ENCODE data around the gene EXOC4. TPM values are rescaled to one million over a fixed set of nuclear protein-coding genes. Genes with fewer than 3 reads are reported as not detected.

EXOC4 gene
- total RNA-seq, 4 donors from 2014 or later: 36.6 to 64.0 (median 57.4) TPM

DNA sequence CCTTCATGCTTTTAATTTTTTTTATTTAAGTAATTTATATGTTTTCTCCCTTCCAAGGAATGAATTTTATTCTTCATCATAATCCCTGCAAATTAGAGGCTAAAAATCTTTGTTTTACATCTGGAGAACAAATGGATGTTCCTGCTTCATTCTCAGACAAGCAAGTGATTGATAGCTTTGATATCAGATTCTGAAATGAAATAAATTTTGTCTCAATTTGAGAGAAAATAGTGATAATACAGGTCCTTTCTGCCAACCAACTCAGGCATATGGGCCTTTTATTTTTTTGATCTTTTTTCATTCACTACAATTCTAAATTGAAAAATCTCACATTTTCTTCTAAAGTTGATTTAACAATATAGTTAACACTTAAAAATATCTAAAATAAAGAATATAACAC is 427.1 kb downstream of the EXOC4 start:
- intact Hi-C loops (cut with DNase I): no loop called here
- TF ChIP-seq, protein P1, sequence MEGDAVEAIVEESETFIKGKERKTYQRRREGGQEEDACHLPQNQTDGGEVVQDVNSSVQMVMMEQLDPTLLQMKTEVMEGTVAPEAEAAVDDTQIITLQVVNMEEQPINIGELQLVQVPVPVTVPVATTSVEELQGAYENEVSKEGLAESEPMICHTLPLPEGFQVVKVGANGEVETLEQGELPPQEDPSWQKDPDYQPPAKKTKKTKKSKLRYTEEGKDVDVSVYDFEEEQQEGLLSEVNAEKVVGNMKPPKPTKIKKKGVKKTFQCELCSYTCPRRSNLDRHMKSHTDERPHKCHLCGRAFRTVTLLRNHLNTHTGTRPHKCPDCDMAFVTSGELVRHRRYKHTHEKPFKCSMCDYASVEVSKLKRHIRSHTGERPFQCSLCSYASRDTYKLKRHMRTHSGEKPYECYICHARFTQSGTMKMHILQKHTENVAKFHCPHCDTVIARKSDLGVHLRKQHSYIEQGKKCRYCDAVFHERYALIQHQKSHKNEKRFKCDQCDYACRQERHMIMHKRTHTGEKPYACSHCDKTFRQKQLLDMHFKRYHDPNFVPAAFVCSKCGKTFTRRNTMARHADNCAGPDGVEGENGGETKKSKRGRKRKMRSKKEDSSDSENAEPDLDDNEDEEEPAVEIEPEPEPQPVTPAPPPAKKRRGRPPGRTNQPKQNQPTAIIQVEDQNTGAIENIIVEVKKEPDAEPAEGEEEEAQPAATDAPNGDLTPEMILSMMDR (IDR thresholded peaks at IDR 0.05): no peak
- TF ChIP-seq POLR2AphosphoS5 (IDR thresholded peaks at IDR 0.05) (no peak), EP300 (IDR thresholded peaks at IDR 0.05) (no peak), POLR2A (IDR thresholded peaks at IDR 0.05; ENCODE audit: low read depth) (no peak)

DNA sequence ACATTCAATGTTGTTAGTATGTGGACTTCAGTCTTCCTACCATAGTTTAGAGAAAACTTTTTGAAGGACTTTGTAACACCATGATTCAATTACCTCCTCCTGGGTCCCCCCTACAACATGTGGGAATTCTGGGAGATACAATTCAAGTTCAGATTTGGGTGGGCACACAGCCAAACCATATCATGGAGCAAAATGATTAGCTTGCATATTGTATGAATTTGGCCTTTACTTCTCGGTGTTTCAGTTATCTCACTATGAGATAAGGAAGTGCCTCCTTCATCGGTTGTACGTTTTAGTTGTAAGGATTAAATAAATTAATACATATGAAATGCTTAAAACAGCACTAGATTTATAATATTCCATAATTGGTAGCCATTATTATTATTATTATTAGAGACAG is 428.7 kb downstream of the EXOC4 start:
- Histone ChIP-seq H3K9me3 (no peaks in the 10 kb centered on the region), H3K4me1 (no peaks in the 10 kb centered on the region), H3K4me3 (no peak overlapping the region), H3K27ac (replicated peaks in 1 of 4) (no peak overlapping the region), H3K36me3 (no peaks in the 10 kb centered on the region), H3K27me3 (no peaks in the 10 kb centered on the region)
- no peak for DNase-seq (ENCODE audit: extremely low spot score)
- WGBS: 94% methylated on average over 3 of the region's 3 CpGs
- intact Hi-C loops (cut with DNase I): no loop called here
- TF ChIP-seq POLR2A (IDR thresholded peaks at IDR 0.05; ENCODE audit: low read depth) (no peak), EP300 (IDR thresholded peaks at IDR 0.05) (no peak), POLR2AphosphoS5 (IDR thresholded peaks at IDR 0.05) (no peak)
- TF ChIP-seq, protein P1 (IDR thresholded peaks at IDR 0.05): no peak

More for the DNA sequence above, 427.1 kb downstream of the EXOC4 start:
- DNase-seq (ENCODE audit: extremely low spot score): no peak
- Histone ChIP-seq H3K4me3 (no peak overlapping the region), H3K4me1 (no peaks in the 10 kb centered on the region), H3K9me3 (no peaks in the 10 kb centered on the region), H3K27ac (replicated peaks in 1 of 4) (no peak overlapping the region), H3K27me3 (no peaks in the 10 kb centered on the region), H3K36me3 (no peaks in the 10 kb centered on the region)

DNA sequence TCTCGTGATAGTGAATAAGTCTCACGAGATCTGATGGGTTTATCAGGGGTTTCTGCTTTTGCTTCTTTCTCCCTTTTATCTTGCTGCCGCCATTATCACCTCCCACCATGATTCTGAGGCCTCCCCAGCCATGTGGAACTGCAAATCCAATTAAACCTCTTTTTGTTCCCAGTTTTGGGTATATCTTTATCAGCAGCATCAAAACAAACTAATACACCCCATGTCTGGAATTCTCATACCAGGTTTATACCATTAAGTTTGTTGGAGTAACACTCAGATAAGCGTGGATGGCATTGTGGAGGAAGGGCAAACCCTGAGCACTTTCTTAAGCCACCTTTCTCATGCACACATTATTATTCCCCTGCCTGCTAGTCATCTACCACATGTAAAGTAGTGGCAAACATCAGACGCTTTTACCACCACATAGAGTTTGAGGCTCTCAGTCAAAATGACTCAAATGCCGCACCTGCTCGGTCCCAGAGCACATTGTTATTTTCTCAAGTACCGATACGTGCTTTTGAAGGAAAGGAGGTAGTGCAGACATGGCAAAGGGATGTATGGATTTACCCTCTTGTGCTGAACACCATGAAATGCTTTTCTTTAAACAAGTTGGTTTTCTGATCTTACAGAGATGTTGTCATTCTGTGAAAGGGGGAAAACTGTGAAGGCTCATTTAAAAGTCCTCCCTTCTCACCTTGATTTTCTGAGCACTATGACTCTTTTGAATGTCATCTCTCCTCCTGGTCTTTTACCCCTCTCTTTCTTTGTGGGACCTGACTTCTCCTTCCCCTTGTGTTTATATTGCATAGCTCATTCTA is 429.7 kb downstream of the EXOC4 start:
- 72% methylated on average over 9 of the region's 9 CpGs for WGBS

DNA sequence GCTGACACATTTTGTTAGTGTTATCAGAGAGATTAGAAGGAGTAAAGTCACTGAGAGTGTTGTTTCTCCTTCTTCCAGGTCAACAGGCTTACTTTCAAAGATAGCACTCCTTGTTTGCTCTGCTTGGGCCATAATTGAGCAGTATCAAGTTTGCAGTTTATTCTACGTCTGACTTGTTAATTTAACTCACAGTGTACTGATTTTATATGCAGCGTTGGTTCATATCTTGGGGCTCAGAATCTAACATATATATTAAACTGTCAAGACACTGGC is 430.2 kb downstream of the EXOC4 start:
- WGBS: 96% methylated on average over 2 of the region's 2 CpGs
- H3K9me3 ChIP-seq: no peaks in the 10 kb centered on the region
- intact Hi-C loops (cut with DNase I): no loop called here
- TF ChIP-seq EP300 (IDR thresholded peaks at IDR 0.05) (no peak), POLR2A (IDR thresholded peaks at IDR 0.05; ENCODE audit: low read depth) (no peak), POLR2AphosphoS5 (IDR thresholded peaks at IDR 0.05) (no peak)
- TF ChIP-seq, protein P1 (IDR thresholded peaks at IDR 0.05): no peak
- H3K27me3 ChIP-seq: no peaks in the 10 kb centered on the region
- no peak overlapping the region for H3K27ac ChIP-seq (replicated peaks in 1 of 4)
- H3K4me1 ChIP-seq: no peaks in the 10 kb centered on the region
- no peaks in the 10 kb centered on the region for H3K36me3 ChIP-seq
- DNase-seq (ENCODE audit: extremely low spot score): no peak
- no peak overlapping the region for H3K4me3 ChIP-seq

More for the DNA sequence above, 429.7 kb downstream of the EXOC4 start:
- intact Hi-C loops (cut with DNase I): no loop called here
- Histone ChIP-seq H3K9me3 (no peaks in the 10 kb centered on the region), H3K4me3 (no peak overlapping the region), H3K27ac (replicated peaks in 1 of 4) (no peak overlapping the region), H3K36me3 (no peaks in the 10 kb centered on the region), H3K27me3 (no peaks in the 10 kb centered on the region), H3K4me1 (no peaks in the 10 kb centered on the region)
- TF ChIP-seq EP300 (IDR thresholded peaks at IDR 0.05) (no peak), POLR2A (IDR thresholded peaks at IDR 0.05; ENCODE audit: low read depth) (no peak), POLR2AphosphoS5 (IDR thresholded peaks at IDR 0.05) (no peak)
- TF ChIP-seq, protein P1 (IDR thresholded peaks at IDR 0.05): no peak
- DNase-seq (ENCODE audit: extremely low spot score): no peak
